Psoas muscle (tissue), 8 donors: ENCODE data around the gene SLC36A2. TPM values are rescaled to one million over a fixed set of nuclear protein-coding genes. Genes with fewer than 3 reads are reported as not detected.

Experiments used
- ATAC-seq, 4 donors: fragments of 200-7000 bp; cut with Tn5 transposase; one replicate each; pipeline ENCODE4 v1.9.1; 2020; ENCODE audit warnings: moderate library complexity in 3 of 4, mild to moderate bottlenecking in 2 of 4
- DNase-seq, 2 donors: peaks; one replicate each; pipeline ENCODE4 v3.0.0-alpha.2; 2020
- H3K27ac ChIP-seq: fragments of 200-600 bp; one replicate; pipeline ENCODE4 v1.8.0; 2022
- H3K27me3 ChIP-seq, 3 donors: fragments of 200-600 bp in 1 of 3; one replicate each; pipeline versions ENCODE4 v1.6.1 to v1.8.0; 2013 to 2022; ENCODE audit warnings: low read length in 2 of 3, mild to moderate bottlenecking in 2 of 3, moderate library complexity in 1 of 3; ENCODE audit not compliant: insufficient read depth in 3 of 3
- H3K36me3 ChIP-seq, 2 donors: fragments of 200-600 bp in 1 of 2; one replicate each; pipeline versions ENCODE4 v1.6.1 to v1.8.0; 2013 to 2022; ENCODE audit warnings: low read depth in 1 of 2, mild to moderate bottlenecking in 1 of 2, moderate library complexity in 1 of 2; ENCODE audit not compliant: insufficient read depth in 1 of 2
- H3K4me1 ChIP-seq: fragments of 200-600 bp; one replicate; pipeline ENCODE4 v1.8.0; 2022
- H3K4me3 ChIP-seq: fragments of 200-600 bp; one replicate; pipeline ENCODE4 v1.8.0; 2022; ENCODE audit warnings: mild to moderate bottlenecking
- H3K9me3 ChIP-seq: fragments of 200-600 bp; one replicate; pipeline ENCODE4 v1.8.0; 2022
- WGBS, 3 donors: extraction: QIAGEN DNeasy Blood & Tissue Kit; methylation state at CpG; one replicate each; pipeline versions ENCODE4 v1.1.6 to v1.1.7; 2013; 5-methylcytosine and 5-hydroxymethylcytosine counted together
- intact Hi-C, 2 donors: fragments of 100-400 bp; cut with DNase I; formaldehyde crosslinking; loops; one replicate each; pipeline versions ENCODE4 v1.11.0 to v1.14.2; 2022
- polyA plus RNA-seq, 3 donors: library from polyadenylated mRNA; stranded (reverse); fragments of 200-250 nt; gene quantifications; one replicate each; pipeline ENCODE4 v1.2.3, GENCODE V29; 2013
- total RNA-seq, 4 donors: library from RNA; stranded (reverse); fragmentation: NEBNext Ultra II Directional in 2 of 4; extraction: Animal tissue kit (Norgen Biotek cat#: 25700) in 2 of 4; gene quantifications; one replicate each; pipeline versions ENCODE4 v1.2.1 to v1.2.4, GENCODE V29; 2021 to 2023
- TF ChIP-seq, protein P1 (sequence below): fragments of 200-600 bp; IDR thresholded peaks from one replicate; pipeline ENCODE4 v1.8.0; 2022; ENCODE audit warnings: antibody characterized with exemption
- donor health status: healthy with polysubstance abuse.
- donor health status: DM: no; HTN: no; CAD: no; lungs with moderate emphysema.
- donor health status: Bipolar disorder and iron deficiency.
- donor health status: healthy.
- donor health status: DM: yes; HTN: yes; CAD: no.
- donor health status: DM: no; HTN: no; CAD: no.
- donor health status: DM: no; HTN: no; CAD: no.
- donor health status: DM: yes; HTN: yes; CAD: no.

SLC36A2 gene
- total and polyA plus RNA-seq, 7 donors: 2.7 to 37.4 (median 13.1) TPM

- no peaks in the 10 kb centered on the region for H3K9me3 ChIP-seq
- 66 to 76% (median 76%) methylated on average over 2 of the region's 2 CpGs for WGBS, 3 donors
These were observed 19.8 kb downstream of the SLC36A2 start for GRCh38 chr5:151327585-151327984.

DNA sequence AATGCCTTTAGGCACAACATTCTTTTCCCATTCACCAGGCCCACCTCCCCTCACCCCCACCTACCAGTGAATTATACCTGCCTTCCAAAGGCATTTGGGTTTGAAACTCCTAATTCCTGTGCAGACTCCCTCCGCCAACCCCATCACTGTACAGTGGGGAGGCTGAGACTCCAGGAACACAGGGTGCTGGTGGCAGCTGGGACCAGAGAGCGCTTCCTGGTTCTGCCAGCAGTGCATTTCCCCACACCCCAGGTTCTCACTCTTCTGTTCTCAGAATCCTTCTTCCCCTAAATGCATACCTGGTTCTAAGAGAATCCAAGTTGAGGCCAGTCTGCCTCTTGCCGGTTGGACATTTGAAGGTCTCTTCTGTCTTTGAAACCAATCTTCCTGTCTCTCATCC lies 21.1 kb downstream of the SLC36A2 start:
- H3K9me3 ChIP-seq: no peaks in the 10 kb centered on the region
- TF ChIP-seq, protein P1, sequence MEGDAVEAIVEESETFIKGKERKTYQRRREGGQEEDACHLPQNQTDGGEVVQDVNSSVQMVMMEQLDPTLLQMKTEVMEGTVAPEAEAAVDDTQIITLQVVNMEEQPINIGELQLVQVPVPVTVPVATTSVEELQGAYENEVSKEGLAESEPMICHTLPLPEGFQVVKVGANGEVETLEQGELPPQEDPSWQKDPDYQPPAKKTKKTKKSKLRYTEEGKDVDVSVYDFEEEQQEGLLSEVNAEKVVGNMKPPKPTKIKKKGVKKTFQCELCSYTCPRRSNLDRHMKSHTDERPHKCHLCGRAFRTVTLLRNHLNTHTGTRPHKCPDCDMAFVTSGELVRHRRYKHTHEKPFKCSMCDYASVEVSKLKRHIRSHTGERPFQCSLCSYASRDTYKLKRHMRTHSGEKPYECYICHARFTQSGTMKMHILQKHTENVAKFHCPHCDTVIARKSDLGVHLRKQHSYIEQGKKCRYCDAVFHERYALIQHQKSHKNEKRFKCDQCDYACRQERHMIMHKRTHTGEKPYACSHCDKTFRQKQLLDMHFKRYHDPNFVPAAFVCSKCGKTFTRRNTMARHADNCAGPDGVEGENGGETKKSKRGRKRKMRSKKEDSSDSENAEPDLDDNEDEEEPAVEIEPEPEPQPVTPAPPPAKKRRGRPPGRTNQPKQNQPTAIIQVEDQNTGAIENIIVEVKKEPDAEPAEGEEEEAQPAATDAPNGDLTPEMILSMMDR: no peak
- WGBS, 3 donors: 85 to 94% (median 89%) methylated on average over 3 of the region's 3 CpGs
- H3K27ac ChIP-seq: no peak overlapping the region
- intact Hi-C loops: no loop called here
- ATAC-seq: no peak
- no peak overlapping the region for H3K4me3 ChIP-seq
- H3K36me3 ChIP-seq: peaks cover 2 to 81% of the 10 kb centered on the region in 2 donors
- peaks cover 7% of the 10 kb centered on the region for H3K4me1 ChIP-seq
- DNase-seq: no peak
- H3K27me3 ChIP-seq: no peaks in the 10 kb centered on the region

More at GRCh38 chr5:151327585-151327984, 19.8 kb downstream of the SLC36A2 start:
- Histone ChIP-seq H3K27ac (no peak overlapping the region), H3K4me1 (no peaks in the 10 kb centered on the region), H3K36me3 (peaks cover 2 to 89% of the 10 kb centered on the region in 2 donors), H3K27me3 (no peaks in the 10 kb centered on the region), H3K4me3 (no peak overlapping the region)
- ATAC-seq: no peak
- intact Hi-C loops: no loop called here
- DNase-seq: no peak
- TF ChIP-seq, protein P1: no peak

GRCh38 chr5:151320481-151320880 lies 26.9 kb downstream of the SLC36A2 start:
- H3K9me3 ChIP-seq: no peaks in the 10 kb centered on the region
- no peak overlapping the region for H3K4me3 ChIP-seq
- intact Hi-C loops: no loop called here
- H3K27ac ChIP-seq: no peak overlapping the region
- H3K36me3 ChIP-seq: peaks cover 0 to 75% of the 10 kb centered on the region in 2 donors
- TF ChIP-seq, protein P1: no peak
- no peaks in the 10 kb centered on the region for H3K27me3 ChIP-seq
- DNase-seq (no peak), ATAC-seq (no peak)
- WGBS, 3 donors: 67 to 84% (median 70%) methylated on average over 4 of the region's 4 CpGs
- H3K4me1 ChIP-seq: peaks cover 7% of the 10 kb centered on the region

- TF ChIP-seq, protein P1: no peak
- Histone ChIP-seq H3K27ac (no peak overlapping the region), H3K4me1 (peaks cover 7% of the 10 kb centered on the region), H3K36me3 (peaks cover 0 to 71% of the 10 kb centered on the region in 2 donors), H3K27me3 (no peaks in the 10 kb centered on the region), H3K4me3 (no peak overlapping the region), H3K9me3 (no peaks in the 10 kb centered on the region)
- ATAC-seq (peak in 1 of 4 donors; percentile 27), DNase-seq (peak in 1 of 2 donors; percentile 60)
- 45 to 59% (median 49%) methylated on average over 2 of the region's 2 CpGs for WGBS, 3 donors
- intact Hi-C loops: loop anchor here in 1 of 2 donors (5.0 to 10.0 kb wide), 3 partner anchors 134 to 333 kb away; no protein-coding TSS in a partner anchor
These were observed 28.3 kb downstream of the SLC36A2 start for GRCh38 chr5:151318850-151319732.
